GM19328 (cell line): Measurements from ENCODE around the gene GRK6.

Experiments used
- ATAC-seq: cut with Tn5 transposase; IDR thresholded peaks from one replicate; pipeline ENCODE4 v1.9.1; 2021; ENCODE audit warnings: mild to moderate bottlenecking, moderate library complexity; ENCODE audit not compliant: unreplicated experiment

Gene GRK6

DNA sequence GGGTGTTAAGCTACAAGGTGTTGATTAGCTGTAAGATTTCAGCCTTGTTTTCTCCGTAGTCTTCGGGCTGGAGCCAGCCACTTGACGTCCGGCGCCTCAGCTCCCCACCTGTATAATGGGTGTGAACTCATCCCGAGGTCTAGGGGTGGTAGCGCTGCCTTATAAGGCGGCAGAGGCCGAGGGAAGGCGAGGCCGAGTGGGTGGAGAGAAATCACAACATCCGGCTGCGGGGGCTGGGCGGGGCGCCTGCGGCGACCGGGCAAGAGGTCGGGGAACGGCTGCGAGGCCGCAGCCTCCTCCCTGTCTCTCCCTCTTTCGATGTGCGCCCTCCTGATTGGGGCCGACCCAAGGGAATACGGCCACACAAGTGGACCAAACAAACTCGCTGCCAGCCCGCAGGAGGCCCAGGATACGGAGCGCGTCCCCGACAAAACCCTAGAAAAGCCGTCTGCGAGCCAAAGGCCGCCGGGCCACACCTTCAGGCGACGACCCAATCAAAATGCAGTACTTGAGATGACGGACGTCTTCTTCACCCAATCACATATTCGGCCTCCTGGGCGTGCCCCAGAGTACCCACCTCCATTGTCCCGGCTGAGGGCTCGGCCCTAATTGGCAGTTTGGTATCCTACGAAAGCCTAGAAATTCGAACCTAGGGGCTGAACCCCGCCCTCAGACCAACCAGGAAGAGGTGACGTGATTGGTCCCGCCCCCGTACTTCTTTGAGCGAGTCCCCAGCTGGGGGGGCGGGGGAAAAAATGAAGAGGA, 493 bp upstream of the GRK6 start:
- peak; percentile 68 for ATAC-seq

DNA sequence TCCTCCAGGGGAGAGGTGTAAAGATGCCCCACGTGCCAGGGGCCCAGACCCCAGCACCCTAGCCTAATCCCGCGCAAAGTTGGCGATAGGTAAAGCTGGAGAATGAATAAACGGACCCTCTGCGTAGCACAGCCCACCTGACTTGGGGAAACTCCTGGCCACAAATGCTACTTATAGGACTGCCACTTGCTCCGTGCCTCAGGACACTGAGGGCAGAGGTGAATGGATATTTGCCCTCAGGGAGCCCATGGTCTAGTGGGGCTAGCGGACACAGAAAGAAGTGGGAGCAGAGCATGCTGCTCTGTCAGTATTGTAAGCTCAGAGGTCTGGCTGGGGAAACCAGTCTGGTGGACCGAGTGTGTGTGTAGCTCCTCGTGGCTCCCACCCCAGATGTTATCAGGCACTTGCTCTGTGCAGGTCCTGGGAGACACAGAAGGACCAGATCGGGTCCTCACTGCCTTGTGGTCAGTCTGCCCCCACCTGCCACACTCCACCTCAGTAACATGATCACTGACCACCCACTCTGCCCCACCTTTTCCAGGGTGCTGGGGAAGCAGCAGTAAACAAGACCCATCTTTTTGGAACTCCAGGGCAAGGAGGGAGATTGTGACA, 841 bp downstream of the GRK6 start:
- ATAC-seq: no peak

DNA sequence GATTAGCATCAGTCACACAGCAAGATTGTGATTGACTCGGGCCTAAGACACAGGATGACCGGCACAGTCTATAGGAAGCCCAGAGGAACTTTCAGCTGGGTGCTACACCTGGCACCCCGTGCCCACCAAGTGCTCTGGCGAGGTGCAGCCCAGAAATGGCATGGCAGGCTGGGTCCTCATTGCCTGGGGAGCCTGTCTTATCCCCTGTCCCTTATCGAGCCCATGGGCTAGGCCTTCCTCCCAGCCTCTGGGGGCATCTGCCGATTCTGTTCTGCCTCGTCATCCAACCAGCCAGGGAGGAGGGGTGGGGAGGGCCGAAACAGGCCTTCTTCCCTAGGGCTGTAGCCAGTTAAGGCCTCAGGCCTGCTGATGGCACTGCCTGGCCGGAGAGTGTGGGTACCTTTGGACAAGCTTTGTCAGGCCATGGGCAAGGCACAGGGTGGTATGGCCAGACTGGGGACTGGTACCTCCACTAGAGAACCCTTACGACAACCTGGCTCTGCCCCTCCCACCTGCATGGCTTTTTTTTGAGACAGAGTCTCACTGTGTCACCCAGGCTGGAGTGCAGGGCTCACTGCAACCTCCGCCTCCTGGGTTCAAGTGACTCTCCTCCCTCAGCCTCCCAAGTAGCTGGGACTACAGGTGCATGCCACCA, 1.6 kb downstream of the GRK6 start:
- no peak for ATAC-seq

DNA sequence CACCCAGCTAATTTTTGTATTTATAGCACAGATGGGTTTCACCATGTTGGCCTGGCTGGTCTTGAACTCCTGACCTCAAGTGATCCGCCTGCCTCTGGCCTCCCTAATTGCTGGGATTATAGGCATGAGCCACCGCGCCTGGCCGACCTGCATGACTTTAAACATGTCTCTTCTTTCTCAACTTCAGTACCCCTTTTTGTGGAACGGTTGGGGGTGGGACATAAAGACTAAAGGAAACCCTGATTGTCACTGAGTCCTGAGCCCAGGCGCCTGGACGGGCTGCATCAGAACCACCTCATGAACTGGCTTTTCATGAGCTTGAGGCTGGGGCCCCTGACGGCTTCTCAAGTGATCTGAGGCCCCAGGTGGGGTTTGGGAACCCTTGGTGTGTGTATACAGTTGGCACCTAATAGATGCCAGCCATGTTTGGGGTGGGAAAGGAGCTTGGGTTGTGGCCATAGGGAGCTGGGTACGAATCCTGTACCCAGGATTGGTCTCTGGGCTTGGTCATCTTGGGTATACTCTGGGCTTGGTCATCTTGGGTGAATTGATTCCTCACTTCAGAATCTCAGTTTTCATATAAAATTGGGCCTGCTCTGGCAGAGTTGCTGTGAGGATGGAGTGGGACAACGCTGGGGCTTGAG, 2.2 kb downstream of the GRK6 start:
- no peak for ATAC-seq

DNA sequence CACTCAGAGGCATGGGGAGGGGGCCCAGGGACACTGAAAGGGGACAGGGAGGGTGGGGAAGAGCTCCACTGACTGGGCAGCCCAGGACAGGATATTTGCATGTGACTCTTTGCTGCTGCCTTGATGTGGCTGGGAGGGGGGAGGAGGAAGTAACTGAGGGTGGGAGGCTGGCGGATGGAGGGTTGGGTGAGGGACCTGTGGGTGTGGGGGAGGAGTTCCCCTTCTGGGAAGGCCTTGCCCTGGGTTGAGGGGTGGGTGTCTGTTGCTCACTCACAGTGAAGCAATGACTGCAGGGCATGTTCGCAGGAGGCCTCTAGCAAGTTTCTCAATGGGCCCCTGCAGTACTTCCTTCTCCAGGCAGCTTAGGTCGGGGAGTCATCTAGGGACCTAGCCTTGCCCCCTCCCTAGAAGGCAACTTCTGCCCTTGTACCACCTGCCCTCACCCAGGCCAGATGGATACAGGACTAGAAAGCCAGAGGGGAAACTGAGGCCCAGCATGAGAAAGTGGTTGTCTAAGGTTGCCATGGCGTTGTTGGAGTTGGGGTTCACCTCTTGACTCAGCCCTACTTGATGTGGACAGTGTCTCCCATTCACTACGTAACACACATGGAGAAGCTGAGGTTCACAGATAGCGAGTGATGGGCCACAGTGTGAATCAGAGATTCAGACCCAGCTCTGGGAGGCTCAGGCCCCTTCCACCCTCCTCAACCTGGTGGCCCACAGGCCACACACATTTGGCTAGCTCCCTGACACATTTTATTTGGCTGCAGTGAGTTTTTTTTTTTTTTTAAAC, 3.0 kb downstream of the GRK6 start:
- no peak for ATAC-seq

DNA sequence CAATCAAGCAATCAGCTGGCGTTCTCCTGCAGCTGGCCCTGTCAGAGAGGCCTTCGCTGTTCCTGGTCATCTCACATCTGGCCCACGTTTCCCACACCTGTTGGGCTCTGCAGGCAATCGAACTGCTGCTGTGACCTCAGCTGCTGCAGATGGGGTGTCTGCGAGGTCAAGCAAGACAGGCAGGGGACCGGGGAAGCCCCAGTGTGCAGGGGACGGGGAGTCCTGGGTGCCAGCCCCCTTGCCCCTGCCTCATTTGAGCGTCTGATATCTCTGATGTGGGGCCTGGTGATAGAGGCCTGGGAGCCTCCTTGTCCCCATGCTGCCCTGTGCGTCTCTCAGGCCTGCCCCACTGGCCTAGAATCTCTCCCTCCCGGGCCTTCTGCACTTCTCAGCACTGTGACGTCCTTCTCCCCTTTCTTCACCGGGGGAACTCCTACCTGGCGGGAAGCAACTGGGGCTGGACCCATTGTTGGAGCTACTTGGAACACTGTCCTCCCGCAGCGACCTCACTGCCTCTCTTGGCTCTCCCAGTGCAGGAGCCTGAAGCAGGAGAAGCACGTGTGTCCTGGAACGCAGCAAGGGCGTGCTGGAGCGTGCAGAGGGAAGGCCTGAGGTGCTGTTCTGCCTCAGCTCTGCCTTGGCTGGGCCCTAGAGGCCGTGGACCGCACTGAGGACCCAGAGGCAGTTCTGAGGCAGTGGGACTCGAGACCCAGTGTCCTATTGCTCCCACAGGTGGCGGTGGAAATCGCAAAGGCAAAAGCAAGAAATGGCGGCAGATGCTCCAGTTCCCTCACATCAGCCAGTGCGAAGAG, 3.9 kb downstream of the GRK6 start:
- ATAC-seq: no peak

DNA sequence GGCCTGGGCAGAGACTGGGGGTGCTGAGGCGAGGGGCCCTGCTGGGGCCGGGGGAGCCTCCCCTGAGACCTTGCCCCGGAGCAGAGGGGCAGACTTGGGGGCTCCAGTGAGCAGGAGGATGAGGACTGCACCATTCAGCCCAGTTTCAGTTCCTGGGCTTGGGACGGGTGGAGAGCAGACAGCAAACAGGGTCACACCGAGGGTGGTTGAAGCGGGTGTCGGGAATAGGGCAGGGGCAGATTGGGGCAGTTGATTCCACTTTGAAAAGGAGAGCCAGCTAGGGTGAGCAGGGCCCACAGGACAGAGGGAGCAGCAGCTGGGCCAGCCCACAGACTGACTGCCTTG, 4.5 kb downstream of the GRK6 start:
- ATAC-seq: no peak

DNA sequence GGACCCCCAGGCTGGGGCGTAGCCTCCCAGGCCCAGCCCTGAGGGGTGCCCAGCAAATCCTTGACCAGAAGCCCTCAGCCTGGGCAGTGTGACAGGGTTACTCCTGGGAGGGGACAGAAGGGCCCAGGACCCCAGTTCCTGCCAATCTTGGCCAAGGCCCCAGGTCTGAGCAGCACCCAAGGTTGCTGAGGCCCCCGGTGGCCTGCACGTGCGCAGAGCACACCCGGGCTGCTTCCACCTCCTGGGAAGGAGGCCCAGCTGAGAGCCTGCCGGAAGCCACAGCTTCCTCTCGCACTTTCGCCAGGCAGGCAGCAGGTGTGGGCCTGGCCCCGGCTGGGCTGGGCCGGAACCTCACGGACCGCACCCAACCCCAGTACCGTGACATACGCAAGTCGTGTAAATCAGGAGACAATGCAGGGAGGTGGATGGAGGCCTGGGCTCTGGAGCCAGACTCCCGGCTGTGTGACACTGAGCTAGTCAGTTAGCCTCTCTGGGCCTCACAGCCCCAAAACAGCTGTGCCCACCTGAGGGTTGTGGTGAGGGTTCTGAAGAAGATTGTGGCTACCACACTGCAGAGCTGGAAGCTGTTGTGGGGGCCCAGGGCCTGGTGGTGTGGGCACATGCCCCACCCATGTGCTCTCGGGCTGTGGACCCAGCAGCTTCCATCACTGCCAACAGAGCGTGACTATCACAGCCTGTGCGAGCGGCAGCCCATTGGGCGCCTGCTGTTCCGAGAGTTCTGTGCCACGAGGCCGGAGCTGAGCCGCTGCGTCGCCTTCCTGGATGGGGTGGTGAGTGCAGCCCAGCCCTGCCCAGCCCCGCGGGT, 5.1 kb downstream of the GRK6 start:
- peak; percentile 41 for ATAC-seq

DNA sequence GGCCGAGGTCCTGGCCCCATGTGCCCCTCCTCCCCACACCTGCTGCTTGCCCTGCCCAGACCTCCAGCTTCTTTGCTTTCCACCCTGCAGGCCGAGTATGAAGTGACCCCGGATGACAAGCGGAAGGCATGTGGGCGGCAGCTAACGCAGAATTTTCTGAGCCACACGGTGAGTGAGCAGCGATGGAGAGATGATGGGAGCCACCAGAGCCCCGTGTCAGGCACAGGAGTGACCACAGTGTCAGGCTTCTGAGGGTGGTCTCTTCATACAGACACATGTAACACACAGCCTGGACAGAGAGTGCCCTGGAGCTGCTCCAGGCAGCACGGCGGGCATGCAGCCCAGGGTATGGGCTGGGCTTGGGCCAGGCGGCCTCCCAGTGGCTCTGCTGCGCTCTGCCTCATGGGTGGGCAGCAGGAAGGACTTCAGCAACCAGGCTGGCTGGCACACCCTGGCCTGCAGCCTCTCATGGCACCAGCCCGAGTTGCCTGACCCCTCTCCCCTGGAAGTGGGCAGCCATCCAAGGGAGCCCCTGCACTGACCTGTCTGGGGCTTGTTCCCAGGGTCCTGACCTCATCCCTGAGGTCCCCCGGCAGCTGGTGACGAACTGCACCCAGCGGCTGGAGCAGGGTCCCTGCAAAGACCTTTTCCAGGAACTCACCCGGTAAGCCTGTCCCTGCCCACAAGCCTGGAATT, 5.8 kb downstream of the GRK6 start:
- ATAC-seq: no peak

DNA sequence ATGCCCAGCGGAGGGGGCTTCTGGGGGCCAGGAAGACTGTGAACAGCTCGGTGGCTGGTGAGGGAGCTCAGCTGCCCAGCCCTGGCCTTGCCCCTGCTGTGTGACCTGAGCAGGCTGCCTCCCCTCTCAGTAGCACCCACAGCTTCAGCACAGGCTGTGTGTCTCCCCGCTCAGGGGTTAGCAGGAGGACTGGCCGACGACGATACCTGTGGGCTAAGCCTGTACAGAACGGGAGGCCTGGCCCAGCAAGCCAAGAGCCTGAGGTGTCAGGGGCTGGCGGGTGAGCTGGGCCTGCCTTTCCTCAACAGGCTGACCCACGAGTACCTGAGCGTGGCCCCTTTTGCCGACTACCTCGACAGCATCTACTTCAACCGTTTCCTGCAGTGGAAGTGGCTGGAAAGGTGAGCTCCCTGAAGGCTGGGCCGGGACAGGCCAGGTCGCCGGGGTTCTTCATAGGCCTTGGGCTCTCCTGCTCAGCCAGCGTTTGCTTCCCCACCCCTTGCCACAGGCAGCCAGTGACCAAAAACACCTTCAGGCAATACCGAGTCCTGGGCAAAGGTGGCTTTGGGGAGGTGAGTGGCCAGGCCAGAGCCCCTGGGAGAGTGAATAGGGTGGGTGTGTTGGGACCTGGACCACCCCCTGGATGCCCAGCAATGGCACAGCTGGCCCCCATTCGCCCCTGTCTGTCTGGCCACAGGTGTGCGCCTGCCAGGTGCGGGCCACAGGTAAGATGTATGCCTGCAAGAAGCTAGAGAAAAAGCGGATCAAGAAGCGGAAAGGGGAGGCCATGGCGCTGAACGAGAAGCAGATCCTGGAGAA, 6.6 kb downstream of the GRK6 start:
- no peak for ATAC-seq

DNA sequence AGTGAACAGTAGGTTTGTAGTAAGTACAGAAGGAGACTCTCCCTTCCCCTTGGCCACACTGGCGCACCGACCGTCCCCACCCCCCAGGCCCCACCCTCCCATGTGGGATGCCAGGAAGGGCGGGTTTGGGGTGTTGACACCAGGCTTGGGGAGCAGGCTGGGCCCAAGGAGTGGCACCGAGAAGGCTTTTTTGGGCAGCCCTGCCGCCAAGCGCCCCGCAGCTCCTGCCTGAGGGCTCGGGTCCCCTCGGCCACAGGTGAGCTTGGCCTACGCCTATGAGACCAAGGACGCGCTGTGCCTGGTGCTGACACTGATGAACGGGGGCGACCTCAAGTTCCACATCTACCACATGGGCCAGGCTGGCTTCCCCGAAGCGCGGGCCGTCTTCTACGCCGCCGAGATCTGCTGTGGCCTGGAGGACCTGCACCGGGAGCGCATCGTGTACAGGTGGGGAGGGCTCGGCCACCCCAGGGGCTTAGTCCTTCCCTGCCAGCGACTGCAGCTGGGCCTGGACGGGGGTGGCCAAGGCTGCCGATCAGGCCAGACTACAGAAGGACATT, 7.3 kb downstream of the GRK6 start:
- ATAC-seq: no peak

DNA sequence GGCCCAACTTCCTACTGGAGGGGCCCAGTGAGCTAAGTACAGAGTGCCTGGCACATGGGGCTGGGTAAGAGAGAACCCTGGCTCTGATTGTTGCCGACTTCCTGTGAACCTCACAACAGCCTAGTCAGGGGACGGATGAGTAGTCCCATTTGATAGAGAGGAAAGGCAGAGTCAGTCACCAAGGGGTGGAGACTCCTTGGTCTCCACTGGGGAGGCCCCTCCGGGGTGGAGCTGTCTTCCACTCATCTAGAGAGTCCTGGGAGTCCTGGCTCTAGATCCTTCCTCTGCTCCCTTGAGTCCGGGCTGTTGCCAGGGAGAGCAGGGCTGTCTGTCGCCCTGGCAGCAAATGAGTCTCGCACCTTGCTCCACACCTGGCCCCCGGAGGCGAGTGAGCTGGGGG, 8.0 kb downstream of the GRK6 start:
- ATAC-seq: no peak

DNA sequence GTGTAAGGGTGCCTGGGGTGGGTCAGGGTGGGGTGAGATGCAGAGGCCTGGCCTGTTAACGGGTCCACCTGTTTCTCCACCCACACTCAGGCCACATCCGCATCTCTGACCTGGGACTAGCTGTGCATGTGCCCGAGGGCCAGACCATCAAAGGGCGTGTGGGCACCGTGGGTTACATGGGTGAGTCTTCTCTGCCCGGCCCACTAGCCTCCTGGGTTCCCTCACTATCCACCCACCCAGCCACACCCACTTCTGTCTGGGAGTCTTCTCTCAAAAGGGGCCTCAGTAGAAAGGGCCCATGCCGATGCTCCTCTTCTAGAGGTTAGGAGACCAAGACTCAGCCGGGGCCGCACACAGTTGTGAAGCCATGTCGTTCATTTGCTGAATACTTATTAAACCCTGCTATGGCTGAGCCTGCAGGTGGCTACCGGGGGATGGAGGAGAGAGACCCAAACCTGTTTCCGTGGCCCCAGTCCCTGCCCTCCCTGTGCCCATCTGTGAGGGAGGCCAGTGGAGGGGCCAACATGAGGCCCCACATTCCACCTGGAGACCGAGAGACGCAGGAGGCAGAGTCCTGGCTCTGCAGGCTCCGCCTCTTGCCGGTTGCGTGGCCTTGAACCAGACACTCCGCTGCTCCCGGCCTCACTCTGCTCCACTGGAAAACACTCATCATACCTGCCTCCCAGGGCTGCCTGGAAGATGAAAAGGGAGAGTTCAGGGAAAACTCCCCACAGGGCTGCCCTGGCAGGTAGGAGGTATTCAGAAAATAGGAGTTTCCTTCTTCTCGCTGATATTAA, 8.7 kb downstream of the GRK6 start:
- ATAC-seq: no peak

DNA sequence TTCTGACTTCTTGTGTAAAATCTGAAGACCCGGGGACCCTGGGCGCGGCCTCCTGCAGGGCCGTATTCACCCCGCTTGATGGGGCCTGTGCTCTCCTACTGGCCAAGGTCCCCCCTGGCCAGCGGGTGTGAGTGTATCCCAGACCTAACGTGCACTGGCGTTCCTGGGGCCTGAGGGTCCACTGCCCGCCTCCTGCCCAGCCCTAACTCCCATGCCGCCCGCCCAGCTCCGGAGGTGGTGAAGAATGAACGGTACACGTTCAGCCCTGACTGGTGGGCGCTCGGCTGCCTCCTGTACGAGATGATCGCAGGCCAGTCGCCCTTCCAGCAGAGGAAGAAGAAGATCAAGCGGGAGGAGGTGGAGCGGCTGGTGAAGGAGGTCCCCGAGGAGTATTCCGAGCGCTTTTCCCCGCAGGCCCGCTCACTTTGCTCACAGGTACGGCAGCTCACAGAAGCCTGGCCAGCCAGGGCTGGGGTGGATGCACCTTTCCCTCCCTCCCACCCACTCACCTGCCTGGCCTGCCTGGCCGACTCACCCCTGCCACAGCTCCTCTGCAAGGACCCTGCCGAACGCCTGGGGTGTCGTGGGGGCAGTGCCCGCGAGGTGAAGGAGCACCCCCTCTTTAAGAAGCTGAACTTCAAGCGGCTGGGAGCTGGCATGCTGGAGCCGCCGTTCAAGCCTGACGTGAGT, 9.5 kb downstream of the GRK6 start:
- ATAC-seq: no peak

DNA sequence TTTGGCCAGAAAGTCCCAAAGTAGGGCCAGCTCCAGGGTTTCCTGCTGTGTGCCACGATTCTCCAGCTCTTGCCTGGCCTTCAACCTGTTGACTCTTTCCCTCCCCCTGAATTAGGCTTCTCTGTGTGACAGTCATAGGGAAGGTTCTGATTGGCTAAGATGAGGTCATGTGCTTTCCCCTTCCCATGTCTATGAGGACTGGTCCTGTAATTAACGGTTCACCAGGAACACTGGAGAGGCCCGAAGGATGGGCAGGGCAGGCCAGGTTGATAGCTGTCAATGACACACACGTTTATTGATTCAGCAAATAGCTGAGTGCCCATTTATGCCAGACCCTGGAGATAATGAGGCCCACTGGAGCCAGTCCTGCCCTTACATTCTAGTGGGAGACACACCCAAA, 11.1 kb downstream of the GRK6 start:
- ATAC-seq: no peak

DNA sequence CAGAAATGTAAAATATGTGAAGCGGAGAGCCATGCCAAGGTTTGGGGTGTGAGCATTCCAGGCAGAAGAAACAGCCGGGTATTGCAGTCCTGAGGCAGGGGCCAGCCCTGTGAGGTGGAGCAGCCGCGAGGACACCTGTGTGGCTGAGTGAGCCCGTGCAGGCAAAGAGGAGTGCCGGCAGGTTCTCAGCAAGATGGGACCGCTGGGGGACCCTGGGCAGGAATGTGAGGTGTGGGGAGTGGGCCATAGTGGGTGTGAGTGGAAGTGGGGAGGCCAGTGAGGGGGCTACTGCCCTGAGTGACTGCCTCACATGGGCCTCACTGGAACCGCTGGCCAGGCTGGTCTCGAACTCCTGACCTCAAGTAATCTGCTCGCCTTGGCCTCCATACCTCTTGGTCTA, 12.0 kb downstream of the GRK6 start:
- no peak for ATAC-seq
